ENCODE results near the gene CEACAM16. TPM values are rescaled to one million over a fixed set of nuclear protein-coding genes. Genes with fewer than 3 reads are reported as not detected.

Gene CEACAM16
- total and polyA plus RNA-seq, 7 donors, result 0.03 to 0.08 TPM; not detected in 5

- intact Hi-C loops (cut with DNase I), result loop anchor here in 1 of 2 donors (5.0 kb wide), 1 partner anchor 37 kb away; no protein-coding TSS in a partner anchor
- Histone ChIP-seq H3K4me1 (no peaks in the 10 kb centered on the region), H3K27me3 (ENCODE audit: insufficient read depth in 3 of 3, low read length in 2 of 3) (no peaks in the 10 kb centered on the region), H3K27ac (no peak overlapping the region), H3K9me3 (no peaks in the 10 kb centered on the region), H3K36me3 (ENCODE audit: insufficient read depth in 1 of 2, low read depth in 1 of 2) (peaks cover 3 to 39% of the 10 kb centered on the region in 2 donors), H3K4me3 (no peak overlapping the region)
- 34 to 39% (median 34%) methylated on average over 23 to 25 of the region's 25 CpGs for WGBS, 3 donors
- DNase-seq (no peak), ATAC-seq (peak; percentile 10 to 37 (median 26))
- TF ChIP-seq CTCF (IDR thresholded peaks at IDR 0.05), result no peak
These were observed 13.8 kb upstream of the CEACAM16 start for GRCh38 chr19:44684892-44685863.

- DNase-seq (no peak), ATAC-seq (no peak)
- Histone ChIP-seq H3K27ac (no peak overlapping the region), H3K9me3 (no peaks in the 10 kb centered on the region), H3K27me3 (ENCODE audit: insufficient read depth in 3 of 3, low read length in 2 of 3) (no peaks in the 10 kb centered on the region), H3K36me3 (ENCODE audit: insufficient read depth in 1 of 2, low read depth in 1 of 2) (peaks cover 3 to 32% of the 10 kb centered on the region in 2 donors), H3K4me1 (no peaks in the 10 kb centered on the region), H3K4me3 (no peak overlapping the region)
- intact Hi-C loops (cut with DNase I), result loop anchor here in 1 of 2 donors (5.0 kb wide), 1 partner anchor 36 kb away; no protein-coding TSS in a partner anchor
- WGBS, 3 donors, result 75 to 84% (median 78%) methylated on average over 4 of the region's 4 CpGs
- TF ChIP-seq CTCF (IDR thresholded peaks at IDR 0.05), result no peak
These were observed 13.1 kb upstream of the CEACAM16 start for GRCh38 chr19:44685877-44686276.

GRCh38 chr19:44686896-44687295, 12.1 kb upstream of the CEACAM16 start:
- no peak for DNase-seq
- Histone ChIP-seq H3K27me3 (ENCODE audit: insufficient read depth in 3 of 3, low read length in 2 of 3) (no peaks in the 10 kb centered on the region), H3K27ac (no peak overlapping the region), H3K36me3 (ENCODE audit: insufficient read depth in 1 of 2, low read depth in 1 of 2) (peaks cover 0 to 22% of the 10 kb centered on the region in 2 donors), H3K9me3 (no peaks in the 10 kb centered on the region), H3K4me1 (peaks cover 3% of the 10 kb centered on the region), H3K4me3 (no peak overlapping the region)
- intact Hi-C loops (cut with DNase I), result loop anchor here in 1 of 2 donors (5.0 kb wide), 1 partner anchor 35 kb away; no protein-coding TSS in a partner anchor
- WGBS, 3 donors, result 26 to 39% (median 34%) methylated on average over 4 of the region's 4 CpGs
- peak in 1 of 4 donors; percentile 29 for ATAC-seq
- no peak for TF ChIP-seq CTCF (IDR thresholded peaks at IDR 0.05)

GRCh38 chr19:44687888-44688287, 11.1 kb upstream of the CEACAM16 start:
- WGBS, 3 donors, result 87 to 92% (median 90%) methylated on average over 7 of the region's 7 CpGs
- no peak for TF ChIP-seq CTCF (IDR thresholded peaks at IDR 0.05)
- intact Hi-C loops (cut with DNase I), result loop anchor here in 1 of 2 donors (5.0 kb wide), 1 partner anchor 34 kb away; no protein-coding TSS in a partner anchor
- DNase-seq (no peak), ATAC-seq (no peak)
- peaks cover 0 to 12% of the 10 kb centered on the region in 2 donors for H3K36me3 ChIP-seq (ENCODE audit: insufficient read depth in 1 of 2, low read depth in 1 of 2)
- H3K4me3 ChIP-seq, result no peak overlapping the region
- no peaks in the 10 kb centered on the region for H3K27me3 ChIP-seq (ENCODE audit: insufficient read depth in 3 of 3, low read length in 2 of 3)
- H3K27ac ChIP-seq, result no peak overlapping the region
- H3K9me3 ChIP-seq, result no peaks in the 10 kb centered on the region
- H3K4me1 ChIP-seq, result peaks cover 3% of the 10 kb centered on the region

All from psoas muscle (tissue), 8 donors.